ENCODE data around the gene GALNT10. TPM values are rescaled to one million over a fixed set of nuclear protein-coding genes. Genes with fewer than 3 reads are reported as not detected.

GALNT10 gene
- total and polyA plus RNA-seq, 10 of the 15 experiments (the other 5 are each of a cell fraction or from before 2014, with no cell fraction given) = 3.9 to 35.4 (median 15.5) TPM

DNA sequence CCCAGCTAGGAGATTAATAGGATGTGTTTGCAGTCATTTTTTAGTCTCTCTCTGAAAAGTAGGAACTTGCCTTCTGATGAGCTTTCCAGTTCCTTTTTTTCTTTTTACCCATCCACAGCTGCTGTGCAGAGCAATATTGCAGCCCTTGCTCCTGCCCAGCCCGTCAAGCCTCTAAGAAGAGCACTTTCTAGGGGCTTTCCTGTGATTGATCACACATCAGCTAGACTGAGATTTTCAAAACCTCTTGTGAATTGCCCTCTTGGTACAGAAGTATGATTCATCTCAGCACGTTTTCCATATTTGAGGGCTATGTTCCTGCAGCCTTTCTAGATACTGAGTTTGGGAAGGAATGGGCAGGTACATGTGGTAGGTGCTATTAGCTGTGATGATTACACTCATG, 93.9 kb downstream of the GALNT10 start (continued):
- 0 out of 2 replicates have a peak, but pooled peaks have one; percentile 57 for TF ChIP-seq DPF2 (IDR thresholded peaks at IDR 0.05)
- TF ChIP-seq, protein P1, sequence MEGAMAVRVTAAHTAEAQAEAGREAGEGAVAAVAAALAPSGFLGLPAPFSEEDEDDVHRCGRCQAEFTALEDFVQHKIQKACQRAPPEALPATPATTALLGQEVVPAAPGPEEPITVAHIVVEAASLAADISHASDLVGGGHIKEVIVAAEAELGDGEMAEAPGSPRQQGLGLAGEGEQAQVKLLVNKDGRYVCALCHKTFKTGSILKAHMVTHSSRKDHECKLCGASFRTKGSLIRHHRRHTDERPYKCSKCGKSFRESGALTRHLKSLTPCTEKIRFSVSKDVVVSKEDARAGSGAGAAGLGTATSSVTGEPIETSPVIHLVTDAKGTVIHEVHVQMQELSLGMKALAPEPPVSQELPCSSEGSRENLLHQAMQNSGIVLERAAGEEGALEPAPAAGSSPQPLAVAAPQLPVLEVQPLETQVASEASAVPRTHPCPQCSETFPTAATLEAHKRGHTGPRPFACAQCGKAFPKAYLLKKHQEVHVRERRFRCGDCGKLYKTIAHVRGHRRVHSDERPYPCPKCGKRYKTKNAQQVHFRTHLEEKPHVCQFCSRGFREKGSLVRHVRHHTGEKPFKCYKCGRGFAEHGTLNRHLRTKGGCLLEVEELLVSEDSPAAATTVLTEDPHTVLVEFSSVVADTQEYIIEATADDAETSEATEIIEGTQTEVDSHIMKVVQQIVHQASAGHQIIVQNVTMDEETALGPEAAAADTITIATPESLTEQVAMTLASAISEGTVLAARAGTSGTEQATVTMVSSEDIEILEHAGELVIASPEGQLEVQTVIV (IDR thresholded peaks at IDR 0.05; ENCODE audit: borderline replicate concordance, partially characterized antibody) = no peak
- TF ChIP-seq, protein P2, sequence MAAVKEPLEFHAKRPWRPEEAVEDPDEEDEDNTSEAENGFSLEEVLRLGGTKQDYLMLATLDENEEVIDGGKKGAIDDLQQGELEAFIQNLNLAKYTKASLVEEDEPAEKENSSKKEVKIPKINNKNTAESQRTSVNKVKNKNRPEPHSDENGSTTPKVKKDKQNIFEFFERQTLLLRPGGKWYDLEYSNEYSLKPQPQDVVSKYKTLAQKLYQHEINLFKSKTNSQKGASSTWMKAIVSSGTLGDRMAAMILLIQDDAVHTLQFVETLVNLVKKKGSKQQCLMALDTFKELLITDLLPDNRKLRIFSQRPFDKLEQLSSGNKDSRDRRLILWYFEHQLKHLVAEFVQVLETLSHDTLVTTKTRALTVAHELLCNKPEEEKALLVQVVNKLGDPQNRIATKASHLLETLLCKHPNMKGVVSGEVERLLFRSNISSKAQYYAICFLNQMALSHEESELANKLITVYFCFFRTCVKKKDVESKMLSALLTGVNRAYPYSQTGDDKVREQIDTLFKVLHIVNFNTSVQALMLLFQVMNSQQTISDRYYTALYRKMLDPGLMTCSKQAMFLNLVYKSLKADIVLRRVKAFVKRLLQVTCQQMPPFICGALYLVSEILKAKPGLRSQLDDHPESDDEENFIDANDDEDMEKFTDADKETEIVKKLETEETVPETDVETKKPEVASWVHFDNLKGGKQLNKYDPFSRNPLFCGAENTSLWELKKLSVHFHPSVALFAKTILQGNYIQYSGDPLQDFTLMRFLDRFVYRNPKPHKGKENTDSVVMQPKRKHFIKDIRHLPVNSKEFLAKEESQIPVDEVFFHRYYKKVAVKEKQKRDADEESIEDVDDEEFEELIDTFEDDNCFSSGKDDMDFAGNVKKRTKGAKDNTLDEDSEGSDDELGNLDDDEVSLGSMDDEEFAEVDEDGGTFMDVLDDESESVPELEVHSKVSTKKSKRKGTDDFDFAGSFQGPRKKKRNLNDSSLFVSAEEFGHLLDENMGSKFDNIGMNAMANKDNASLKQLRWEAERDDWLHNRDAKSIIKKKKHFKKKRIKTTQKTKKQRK (IDR thresholded peaks at IDR 0.05; ENCODE audit: low read depth, low read length) = no peak
- TF ChIP-seq SMARCA5 (IDR thresholded peaks at IDR 0.05) = 0 out of 2 replicates have a peak, but pooled peaks have one; percentile 7
- TF ChIP-seq FOS (IDR thresholded peaks at IDR 0.05; ENCODE audit: borderline replicate concordance, extremely low read depth, insufficient read length) = no peak
- TF ChIP-seq SMC3 (IDR thresholded peaks at IDR 0.05; ENCODE audit: borderline replicate concordance, low read length) = no peak
- TF ChIP-seq, protein P3, sequence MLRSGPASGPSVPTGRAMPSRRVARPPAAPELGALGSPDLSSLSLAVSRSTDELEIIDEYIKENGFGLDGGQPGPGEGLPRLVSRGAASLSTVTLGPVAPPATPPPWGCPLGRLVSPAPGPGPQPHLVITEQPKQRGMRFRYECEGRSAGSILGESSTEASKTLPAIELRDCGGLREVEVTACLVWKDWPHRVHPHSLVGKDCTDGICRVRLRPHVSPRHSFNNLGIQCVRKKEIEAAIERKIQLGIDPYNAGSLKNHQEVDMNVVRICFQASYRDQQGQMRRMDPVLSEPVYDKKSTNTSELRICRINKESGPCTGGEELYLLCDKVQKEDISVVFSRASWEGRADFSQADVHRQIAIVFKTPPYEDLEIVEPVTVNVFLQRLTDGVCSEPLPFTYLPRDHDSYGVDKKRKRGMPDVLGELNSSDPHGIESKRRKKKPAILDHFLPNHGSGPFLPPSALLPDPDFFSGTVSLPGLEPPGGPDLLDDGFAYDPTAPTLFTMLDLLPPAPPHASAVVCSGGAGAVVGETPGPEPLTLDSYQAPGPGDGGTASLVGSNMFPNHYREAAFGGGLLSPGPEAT (IDR thresholded peaks at IDR 0.05; ENCODE audit: low read depth) = peak; percentile 77
- peak; percentile 38; the same call in 1 of the 2 replicates for TF ChIP-seq NFIC (IDR thresholded peaks at IDR 0.05; ENCODE audit: low read depth, low read length)
- TF ChIP-seq, protein P4, sequence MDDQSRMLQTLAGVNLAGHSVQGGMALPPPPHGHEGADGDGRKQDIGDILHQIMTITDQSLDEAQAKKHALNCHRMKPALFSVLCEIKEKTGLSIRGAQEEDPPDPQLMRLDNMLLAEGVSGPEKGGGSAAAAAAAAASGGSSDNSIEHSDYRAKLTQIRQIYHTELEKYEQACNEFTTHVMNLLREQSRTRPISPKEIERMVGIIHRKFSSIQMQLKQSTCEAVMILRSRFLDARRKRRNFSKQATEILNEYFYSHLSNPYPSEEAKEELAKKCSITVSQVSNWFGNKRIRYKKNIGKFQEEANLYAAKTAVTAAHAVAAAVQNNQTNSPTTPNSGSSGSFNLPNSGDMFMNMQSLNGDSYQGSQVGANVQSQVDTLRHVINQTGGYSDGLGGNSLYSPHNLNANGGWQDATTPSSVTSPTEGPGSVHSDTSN (IDR thresholded peaks at IDR 0.05; ENCODE audit: insufficient replicate concordance, low read depth, low read length) = peak; percentile 23
- TF ChIP-seq BACH1 (IDR thresholded peaks at IDR 0.05; ENCODE audit: borderline replicate concordance) = no peak
- TF ChIP-seq CEBPB (IDR thresholded peaks at IDR 0.05; ENCODE audit: borderline replicate concordance in 1 of 2, low read depth in 2 of 2, low read length in 2 of 2) = no peak
- TF ChIP-seq KLF5 (IDR thresholded peaks at IDR 0.05; ENCODE audit: partially characterized antibody) = no peak
- TF ChIP-seq SPI1 (IDR thresholded peaks at IDR 0.05; ENCODE audit: borderline replicate concordance, insufficient read depth, low read depth, low read length) = peak; percentile 86
- no peak for TF ChIP-seq HCFC1 (IDR thresholded peaks at IDR 0.05; ENCODE audit: low read length)
- TF ChIP-seq PAX5 (IDR thresholded peaks at IDR 0.05; ENCODE audit: borderline replicate concordance, low read depth, low read length) = 0 out of 2 replicates have a peak, but pooled peaks have one; percentile 33
- TF ChIP-seq, protein P5, sequence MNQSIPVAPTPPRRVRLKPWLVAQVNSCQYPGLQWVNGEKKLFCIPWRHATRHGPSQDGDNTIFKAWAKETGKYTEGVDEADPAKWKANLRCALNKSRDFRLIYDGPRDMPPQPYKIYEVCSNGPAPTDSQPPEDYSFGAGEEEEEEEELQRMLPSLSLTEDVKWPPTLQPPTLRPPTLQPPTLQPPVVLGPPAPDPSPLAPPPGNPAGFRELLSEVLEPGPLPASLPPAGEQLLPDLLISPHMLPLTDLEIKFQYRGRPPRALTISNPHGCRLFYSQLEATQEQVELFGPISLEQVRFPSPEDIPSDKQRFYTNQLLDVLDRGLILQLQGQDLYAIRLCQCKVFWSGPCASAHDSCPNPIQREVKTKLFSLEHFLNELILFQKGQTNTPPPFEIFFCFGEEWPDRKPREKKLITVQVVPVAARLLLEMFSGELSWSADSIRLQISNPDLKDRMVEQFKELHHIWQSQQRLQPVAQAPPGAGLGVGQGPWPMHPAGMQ (IDR thresholded peaks at IDR 0.05; ENCODE audit: borderline replicate concordance) = no peak
